OCI-LY1 (cell line): ENCODE data around the gene TJP1.

ENCODE experiments used
- EZH2 ChIP-seq: fragments of 200-600 bp; sonication (generic), shearing (Covaris generic); IDR thresholded peaks from 2 replicates; pipeline ENCODE4 v1.8.0; 2017; ENCODE audit warnings: borderline replicate concordance, mixed run types, mild to moderate bottlenecking, antibody characterized with exemption, low read length, moderate library complexity, mixed read lengths
- TF ChIP-seq, protein P1 (sequence below): fragments of 200-600 bp; sonication (generic), shearing (Covaris generic); IDR thresholded peaks from 2 replicates; pipeline ENCODE4 v1.5.1; 2017; ENCODE audit warnings: mild to moderate bottlenecking, antibody characterized with exemption, low read length, moderate library complexity, mixed read lengths

DNA sequence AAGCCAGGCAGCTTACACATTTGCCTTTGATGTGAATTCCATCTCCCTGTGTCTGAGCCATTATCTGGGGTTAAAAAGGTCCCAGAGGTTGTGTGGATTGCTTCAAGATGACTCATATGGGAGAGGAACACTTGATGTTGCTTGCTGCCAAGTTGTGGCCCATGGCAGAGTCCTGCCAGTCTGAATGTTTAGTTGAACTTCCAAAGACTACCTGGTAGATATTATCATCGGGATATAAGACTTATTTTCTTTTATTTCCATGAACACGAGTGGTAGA is 85.6 kb downstream of the TJP1 start:
- TF ChIP-seq, protein P1, sequence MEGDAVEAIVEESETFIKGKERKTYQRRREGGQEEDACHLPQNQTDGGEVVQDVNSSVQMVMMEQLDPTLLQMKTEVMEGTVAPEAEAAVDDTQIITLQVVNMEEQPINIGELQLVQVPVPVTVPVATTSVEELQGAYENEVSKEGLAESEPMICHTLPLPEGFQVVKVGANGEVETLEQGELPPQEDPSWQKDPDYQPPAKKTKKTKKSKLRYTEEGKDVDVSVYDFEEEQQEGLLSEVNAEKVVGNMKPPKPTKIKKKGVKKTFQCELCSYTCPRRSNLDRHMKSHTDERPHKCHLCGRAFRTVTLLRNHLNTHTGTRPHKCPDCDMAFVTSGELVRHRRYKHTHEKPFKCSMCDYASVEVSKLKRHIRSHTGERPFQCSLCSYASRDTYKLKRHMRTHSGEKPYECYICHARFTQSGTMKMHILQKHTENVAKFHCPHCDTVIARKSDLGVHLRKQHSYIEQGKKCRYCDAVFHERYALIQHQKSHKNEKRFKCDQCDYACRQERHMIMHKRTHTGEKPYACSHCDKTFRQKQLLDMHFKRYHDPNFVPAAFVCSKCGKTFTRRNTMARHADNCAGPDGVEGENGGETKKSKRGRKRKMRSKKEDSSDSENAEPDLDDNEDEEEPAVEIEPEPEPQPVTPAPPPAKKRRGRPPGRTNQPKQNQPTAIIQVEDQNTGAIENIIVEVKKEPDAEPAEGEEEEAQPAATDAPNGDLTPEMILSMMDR = no peak
- TF ChIP-seq EZH2 = no peak
